HG03025 (cell line): ENCODE results near the gene IFNA6.
"Not testable (repeated sequence)": the region's sequence is repeated elsewhere in the genome, so short reads cannot be mapped to it uniquely, and the experiment has no call there.

Experiments used
- ATAC-seq: cut with Tn5 transposase; IDR thresholded peaks from one replicate; pipeline ENCODE4 v1.9.1; 2021; ENCODE audit warnings: mild to moderate bottlenecking, moderate library complexity; ENCODE audit not compliant: unreplicated experiment, low FRiP score

Gene IFNA6

DNA sequence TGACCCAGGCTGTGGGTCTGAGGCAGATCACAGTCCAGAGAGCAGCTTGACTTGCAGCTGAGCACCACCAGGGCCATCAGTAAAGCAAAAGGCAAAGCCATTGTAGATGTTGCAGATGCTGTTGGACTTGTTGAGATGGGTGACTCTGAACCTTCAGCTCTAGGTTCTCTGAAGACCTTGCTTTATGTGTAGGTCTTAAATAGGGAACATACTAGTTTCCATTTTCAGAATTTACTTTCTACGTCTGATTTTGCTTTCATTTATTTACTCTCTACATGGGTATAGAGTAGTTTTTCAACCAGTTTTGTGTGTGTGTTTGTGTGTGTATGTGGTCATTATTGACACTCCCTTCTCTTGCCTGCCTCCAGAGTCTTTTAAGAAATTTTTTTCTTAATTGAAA, at the start of gene IFNA6:
Gene IFNA6 (minus strand): TSS at position 101 of the 400 bp plus-strand sequence. CDS start 0 bp downstream, at position 101.
- peak; percentile 79 for ATAC-seq

DNA sequence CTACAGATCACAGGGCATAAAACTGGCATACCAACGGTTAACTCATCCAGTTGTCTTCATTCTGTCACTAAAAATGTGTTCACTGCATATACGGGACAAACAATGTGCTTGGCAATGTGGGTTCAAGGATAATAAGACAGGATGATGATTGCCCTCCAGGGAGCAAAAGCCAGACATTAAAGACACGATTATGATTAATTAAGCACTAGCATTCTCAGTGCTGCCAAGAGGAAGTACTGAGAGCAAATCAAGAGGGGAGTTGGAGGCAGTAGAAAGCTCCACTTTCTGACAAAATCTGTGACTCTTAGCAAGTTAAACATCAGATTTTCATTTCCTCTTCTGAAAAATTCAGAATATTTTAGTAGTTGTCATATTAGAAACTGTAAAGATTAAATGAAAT, 49.3 kb upstream of the IFNA6 start:
- ATAC-seq = no peak

DNA sequence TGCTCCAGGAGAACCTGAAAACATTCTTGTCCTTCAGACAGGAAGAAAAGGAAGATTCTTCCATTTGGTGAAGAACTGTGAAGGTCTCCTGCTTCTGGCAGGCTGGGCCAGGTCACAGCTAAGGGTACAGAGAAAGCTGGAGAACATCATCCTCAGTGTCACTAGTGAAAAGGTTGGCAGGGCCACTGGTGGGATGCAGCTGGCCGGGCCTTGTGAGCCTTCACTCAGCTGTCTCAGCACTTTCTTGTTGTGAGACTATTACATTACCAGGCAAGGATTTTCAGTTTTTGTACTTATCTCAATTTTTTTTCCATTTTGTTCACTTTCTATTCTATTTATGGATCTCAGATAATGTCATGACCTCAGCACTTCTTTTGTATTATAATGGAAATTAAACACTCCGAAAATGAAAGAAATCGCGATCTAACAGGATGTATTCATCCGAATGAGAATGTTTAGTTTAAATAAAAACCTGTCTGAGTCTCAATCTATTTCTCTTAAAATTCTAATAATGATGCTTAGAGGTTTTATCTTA, 48.3 kb upstream of the IFNA6 start:
- no peak for ATAC-seq

DNA sequence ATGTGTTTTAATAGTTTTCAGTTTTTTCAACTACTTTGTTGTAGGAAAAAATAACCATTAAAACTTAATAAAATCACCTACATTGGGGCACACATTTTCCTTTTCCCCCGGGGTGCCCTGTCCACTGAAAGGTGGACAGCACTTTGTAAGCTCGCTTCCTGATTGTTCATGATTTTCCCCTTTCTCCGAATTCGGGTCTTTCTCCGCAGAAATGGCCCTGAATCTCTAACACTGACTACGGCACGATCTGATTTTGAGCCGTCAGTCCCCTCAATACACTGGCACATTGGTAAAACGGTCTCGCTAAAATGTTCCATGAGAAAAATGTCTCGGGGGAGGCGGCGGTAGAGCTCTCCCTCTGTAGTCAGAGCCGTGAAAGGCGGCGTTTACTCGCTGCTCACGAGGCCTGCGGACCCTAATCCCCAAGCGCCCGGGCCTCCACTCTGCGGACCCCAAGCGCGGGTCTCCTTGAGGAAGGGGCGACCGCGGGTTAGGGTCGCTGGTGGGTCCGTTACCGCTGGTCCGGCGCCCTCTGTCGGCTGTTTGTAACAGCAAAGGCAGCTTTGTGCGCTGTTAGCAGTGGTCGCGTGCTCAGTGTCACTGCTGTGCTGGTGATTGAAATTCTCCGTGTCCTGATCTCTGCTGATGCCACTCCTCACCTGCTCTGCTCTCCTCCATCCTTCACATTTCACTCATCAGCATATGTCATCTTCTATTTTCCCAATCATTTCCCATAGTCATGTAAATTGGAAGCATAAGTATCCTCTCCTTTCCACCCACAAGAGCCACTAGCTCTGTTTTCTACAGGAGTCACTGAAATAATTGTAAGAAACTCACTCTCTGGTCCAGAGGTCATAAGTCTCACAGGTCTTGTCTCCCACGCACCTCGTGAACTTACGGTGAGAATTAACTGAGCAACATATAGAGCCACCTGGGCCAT, 45.4 kb upstream of the IFNA6 start:
- peak; percentile 62 for ATAC-seq

DNA sequence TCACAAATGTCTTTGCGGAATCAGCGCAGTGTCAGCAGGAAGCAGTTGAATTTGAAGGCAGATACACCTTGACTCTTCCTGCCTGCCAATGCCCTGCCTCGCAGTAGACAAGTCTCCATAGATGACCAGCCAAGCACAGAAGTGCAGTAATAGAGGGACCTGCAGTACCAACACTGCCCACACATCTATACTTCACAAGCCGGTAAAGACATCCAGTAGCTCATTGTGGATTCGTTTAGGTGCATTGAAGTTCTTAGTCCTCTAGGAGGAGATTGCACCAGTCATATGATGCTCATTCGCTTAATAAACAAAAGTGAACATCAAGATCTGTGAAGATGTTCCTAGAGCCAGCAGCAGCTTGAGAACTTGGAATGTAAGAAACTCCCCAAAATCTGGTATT, 41.6 kb upstream of the IFNA6 start:
- ATAC-seq = no peak

DNA sequence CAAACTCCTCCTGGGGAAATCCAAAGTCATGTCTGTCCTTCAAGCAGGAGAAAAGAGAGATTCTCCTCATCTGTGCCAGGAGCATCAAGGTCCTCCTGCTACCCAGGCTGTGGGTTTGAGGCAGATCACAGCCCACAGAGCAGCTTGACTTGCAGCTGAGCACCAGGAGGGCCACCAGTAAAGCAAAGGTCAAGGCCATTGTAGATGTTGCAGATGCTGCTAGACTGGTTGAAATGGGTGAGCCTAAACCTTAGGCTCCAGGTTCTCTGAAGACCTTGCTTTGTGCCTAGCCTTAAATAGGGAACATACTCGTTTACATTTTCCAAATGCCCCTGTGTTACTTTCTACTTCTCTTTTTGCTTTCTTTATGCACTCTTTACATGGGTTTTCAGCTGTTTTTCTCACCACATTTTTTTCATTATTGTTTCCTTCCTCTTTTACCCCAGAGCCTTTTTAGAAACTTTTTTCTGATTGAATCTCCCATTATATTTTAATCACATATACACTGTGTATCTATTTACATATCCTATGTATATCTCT, 34.5 kb upstream of the IFNA6 start, which contains the start of gene IFNA2:
Gene IFNA2 (minus strand): TSS at position 268 of the 540 bp plus-strand sequence. CDS start 69 bp downstream, at position 199.
- no peak for ATAC-seq

DNA sequence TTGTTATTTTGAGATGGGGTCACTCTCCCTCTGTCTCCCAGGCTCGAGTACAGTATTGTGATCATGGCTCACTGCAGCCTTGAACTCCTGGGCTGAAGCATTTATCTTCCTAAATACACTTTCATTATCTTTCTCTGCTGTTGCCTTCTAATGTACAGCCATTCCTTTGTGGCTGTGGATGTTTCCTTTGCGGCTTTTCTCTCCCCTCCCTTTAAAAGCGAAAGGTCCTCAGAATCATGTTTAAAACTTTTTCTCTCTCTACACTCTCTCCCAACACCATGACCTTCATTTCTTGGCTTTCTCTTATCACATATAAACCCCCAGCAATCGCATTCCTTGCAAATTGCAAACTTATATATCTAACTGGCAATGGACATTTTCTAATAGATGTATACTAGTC, 32.9 kb upstream of the IFNA6 start:
- no peak for ATAC-seq

DNA sequence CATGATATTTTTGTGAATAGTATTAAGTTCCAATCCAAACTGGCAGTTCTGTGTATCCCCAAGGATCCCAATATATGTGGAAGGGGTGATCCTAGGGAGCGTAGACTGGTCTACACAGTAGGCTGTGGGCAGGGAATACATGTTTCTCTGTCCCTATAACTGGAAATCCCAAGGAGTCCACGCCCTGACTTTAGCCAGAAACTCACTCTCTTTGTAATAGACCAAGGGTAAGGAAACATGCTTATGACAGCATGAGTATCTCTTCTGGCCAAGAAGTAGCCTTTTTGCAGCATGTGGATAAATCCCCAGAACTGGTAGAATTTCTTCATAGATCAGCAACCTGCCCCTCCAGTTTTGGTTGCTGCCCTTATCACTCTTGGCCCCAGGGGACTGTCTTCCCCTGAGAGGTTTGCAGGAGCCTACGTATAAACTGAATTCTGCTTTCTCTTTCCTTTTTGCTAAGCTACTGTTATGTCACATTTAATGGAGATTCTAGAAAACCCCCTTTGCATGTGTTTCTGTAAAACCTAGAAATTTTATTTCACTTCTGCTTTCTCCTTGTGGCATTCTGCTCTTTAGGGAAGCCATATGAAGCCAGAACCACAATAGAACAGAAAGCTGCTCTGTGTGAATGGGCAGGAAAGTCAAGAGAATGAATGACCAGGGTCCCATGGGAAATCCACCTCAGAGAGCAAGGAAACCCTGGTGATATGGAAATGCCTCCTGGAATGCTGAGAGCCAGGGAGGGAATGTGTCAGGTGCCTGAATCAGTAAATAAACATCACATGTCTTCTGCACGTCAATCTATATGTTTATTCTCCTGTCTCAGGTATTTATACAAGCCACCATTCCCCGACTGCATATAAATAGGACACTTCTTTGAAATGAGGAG, 31.0 kb upstream of the IFNA6 start:
- ATAC-seq = peak; percentile 99

DNA sequence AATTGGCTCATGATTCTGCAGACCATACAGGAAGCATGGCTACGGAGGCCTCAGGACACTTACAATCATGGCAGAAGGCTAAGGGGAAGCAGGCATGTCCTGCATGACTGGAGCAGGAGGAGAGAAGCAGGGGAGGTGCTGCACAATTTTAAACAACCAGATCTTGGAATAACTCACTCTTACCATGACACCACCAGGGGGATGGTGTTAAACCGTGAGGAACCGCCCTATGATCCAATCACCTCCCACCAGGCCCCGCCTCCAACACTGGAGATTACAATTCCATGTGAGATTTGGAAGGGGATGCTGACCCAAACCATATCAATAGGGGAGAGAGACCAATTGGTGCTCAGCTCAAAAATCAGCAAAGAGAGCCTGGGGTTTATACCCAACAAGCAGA, 20.8 kb upstream of the IFNA6 start:
- not testable (repeated sequence) for ATAC-seq

DNA sequence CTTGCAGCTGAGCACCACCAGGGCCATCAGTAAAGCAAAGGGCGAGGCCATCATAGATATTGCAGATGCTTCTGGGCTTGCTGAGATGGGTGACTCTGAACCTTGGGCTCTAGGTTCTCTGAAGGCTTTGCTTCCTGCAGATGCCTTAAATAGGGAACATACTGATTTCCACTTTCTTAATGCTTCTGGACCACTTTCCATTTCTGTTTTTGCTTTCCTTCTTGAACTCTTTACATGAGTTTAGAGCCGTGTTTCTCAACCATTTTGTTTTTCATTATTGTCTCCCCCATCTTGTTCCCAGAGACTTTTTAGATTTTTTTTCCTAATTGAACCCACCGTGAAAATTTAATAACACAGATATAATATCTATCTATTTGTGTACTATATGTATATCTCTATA, 17.3 kb upstream of the IFNA6 start, which contains the start of gene IFNA13:
Gene IFNA13 (minus strand): TSS at position 101 of the 400 bp plus-strand sequence. CDS start 47 bp downstream, at position 54.
- ATAC-seq = no peak

DNA sequence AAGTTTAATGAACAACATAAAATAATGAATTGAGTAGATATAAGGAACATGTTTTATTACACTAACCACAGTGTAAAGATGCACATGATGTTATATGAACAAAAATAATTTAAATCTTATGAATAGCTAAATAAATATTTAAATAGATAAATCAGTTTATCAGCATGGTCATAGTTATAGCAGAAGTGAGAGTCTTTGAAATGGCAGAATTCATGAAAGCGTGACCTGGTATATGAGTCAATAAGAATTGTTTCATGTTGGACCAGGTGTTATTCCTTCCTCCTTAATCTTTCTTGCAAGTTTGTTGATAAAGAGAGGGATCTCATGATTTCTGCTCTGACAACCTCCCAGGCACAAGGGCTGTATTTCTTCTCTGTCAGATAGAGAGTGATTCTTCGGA, 16.5 kb upstream of the IFNA6 start:
- ATAC-seq = peak; percentile 68

DNA sequence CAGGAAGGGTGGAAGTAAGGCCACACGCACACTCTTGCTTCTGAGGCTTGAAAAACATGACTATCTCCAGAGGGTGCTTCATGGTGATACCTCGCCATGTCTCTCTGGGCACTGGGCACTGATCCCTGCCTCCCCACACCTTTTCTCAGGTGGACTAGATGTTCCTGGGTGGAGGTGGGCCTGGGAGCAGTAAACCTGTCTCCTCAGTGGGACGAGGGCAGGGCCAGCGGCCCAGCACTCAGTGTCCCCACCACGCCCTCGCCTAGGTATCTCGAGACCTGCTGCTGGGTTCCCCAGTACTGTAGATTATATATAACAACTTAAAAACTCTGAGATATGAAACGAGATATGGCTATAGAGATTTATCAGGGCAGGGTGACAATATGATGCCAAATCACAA, 11.6 kb upstream of the IFNA6 start:
- no peak for ATAC-seq

DNA sequence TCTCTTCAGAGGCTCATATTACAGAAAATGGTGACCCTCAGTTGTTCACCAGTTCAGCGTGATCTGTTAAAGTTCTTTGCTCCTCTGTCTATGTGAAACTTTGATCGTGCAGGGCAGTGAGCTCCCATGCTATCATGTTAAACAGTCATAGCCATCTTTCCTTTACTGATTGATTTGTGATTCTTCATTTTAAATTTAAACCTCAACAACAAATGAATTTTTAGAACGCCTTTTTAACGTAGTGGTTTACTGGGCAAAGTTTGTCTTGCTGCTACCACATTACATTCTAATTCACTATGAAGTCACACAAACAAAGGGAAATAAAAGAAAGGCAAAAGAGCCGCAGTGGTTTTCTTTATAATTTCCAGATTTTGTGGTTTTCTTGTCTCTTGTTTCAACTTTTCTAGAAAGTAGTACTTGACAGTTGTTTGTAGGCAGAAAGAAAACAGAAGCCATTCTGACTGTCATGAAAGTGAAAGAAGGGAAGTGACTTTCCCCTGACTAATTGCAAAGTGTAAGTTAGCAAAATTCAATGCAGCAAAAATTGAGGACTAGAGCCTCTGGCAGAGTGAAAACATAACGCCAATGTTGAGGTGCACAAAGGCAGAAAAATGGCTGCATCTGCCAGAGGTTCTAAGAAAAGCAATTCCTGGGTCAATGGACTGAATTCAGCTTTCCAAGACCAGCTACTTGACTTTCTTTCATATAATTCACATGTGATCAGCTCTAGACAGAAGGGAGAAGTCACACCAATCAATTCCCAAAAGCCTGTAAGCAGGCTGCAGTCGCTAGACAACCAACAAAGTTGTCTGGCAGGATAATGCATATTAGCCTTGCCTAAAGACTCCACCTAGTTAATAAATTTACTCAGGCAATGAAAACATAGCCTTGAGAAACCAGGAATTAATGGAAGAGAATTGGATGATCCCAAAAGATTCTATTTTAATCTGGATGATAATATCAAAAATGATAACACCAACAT, 7.1 kb upstream of the IFNA6 start:
- peak; percentile 89 for ATAC-seq

DNA sequence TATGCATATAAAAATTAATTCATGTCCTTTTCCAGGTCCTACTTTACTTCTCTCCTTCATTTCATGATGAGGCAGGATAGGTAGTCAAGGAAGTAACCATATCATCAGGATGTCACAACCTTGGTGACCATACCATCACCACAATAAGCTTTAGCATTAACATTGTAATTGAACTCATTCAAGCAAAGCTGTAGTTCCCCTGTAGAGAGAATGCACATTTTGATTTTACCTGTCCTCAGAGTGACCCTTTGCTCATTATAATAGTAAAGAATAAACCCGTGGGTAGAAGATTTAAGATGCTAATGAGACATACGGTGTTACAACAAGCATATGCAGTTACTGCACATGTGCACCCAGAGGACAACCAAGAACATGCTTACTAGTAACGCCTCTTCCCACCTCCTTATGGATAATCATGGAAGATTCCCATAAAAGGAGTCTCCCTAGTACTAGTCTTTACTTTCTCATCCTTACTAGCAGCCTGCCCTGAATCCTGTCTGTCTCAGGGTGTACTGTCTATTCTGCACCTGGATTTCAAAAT, 2.2 kb downstream of the IFNA6 start:
- no peak for ATAC-seq

DNA sequence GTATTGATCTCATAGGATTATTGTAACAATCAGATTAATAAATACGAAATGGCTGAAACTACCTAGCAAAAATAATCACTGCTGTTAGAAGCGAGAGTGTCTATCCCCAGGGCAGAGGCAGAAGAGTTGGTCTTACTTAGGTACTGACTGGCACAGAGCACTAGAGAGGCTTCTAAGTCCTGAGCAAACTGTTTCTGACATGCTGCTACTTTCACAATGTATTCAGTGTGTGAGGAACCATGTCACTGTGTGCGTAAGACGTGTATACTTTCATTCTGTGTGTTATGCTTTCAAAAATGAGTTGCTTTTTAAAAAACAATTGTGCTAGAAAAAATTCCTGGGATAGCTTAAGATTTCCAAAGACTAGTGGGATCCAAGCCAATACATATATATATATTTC, 10.0 kb downstream of the IFNA6 start:
- no peak for ATAC-seq

DNA sequence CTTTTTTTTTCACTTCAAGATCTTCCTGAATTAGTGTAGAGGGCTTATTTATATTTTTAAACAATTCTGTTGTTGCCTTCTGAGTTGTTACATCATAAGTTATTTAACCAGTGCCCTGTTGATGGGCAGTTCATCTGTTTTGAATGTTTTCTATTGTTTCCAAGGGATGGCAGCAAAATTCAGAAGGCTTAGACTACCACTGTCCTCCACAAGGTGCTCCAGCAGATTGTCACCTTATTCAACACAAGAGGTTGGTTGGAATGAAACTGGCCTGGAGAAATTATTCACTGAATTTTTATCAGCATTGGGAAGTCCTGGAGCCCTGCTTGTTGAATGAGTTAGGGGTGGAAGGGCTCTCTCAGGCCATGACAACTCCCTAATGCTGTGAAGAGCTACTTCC, 14.2 kb downstream of the IFNA6 start:
- no peak for ATAC-seq

DNA sequence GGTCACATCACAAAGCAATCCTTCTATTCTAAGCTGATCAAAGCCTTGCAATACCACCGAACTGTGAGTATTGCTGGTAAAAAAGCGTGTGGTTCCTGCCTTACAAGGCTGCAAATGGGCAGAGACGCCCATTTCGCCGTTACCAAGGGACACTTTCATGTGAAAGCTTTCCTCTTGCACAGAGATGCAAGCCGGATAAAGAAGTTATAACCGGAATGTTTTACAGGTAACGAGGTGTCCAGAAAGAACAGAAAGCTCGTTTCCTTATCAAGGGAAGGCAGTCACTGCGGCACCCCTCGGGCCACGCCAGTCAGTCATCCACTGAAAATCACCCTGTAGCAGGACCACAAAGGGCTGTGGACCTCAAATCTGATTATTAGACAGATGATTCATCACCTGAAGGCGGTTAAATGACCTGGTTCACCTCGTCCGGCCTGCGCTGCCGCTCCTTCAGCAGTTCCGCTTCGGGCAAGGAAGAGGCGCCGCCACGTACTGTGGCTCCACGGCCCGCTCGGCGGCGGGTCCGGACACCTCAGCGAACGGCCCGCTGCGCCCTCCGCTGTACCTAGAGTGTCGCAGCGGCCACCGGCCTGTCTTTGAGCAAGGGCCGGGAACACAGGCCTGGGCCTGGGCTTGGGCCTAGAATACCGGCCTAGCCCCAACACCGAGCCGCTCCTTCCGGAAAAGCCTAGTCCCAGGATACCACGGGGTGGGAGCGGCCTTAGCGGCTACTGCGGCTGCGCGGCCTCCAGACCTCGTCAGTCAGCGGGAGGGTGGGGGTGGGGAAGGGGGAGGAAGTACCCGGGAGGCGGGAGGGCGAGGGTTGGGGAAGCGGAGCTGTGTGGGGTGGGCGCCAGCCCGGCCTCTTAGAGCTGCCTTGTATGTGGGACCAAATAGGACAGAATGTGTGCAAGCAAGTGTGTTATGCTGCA, 15.7 kb downstream of the IFNA6 start, which contains the start of gene KLHL9:
Gene KLHL9 (minus strand): TSS at position 704 of the 932 bp plus-strand sequence. CDS start 545 bp downstream, at position 159.
- ATAC-seq = peak; percentile 94

DNA sequence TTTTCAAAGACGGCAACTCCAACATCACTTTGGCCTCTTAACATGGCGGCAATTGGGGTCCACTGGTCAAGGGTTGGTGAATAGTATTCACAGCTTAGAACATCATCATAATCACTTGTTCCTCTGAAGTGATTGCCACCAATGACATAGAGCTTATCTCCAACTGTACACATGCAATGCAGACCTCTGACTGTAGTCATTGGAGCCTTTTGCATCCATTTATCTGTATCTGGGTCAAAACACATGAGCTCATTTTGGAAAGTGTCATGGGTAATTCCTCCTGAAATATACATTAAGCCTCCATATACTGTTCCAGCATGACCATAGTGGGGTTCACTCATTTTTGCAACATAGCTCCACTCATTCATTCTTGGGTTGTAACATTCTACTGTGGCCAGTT, 17.5 kb downstream of the IFNA6 start:
- no peak for ATAC-seq
